ENCODE results near the gene RNASEL. TPM values are rescaled to one million over a fixed set of nuclear protein-coding genes. Genes with fewer than 3 reads are reported as not detected.
A peak's percentile ranks its signal among the peaks of the same experiment; 100 is the strongest.

RNASEL gene
- polyA plus RNA-seq, 1 donor (not counting 4 experiments of a cell fraction or from before 2014, with no cell fraction given): 4.7 TPM

GRCh38 chr1:182617734-182618351, 28.8 kb upstream of the RNASEL start:
- FAIRE-seq (no peak), DNase-seq (ENCODE audit: low read depth, low spot score) (no peak)
- Histone ChIP-seq H3K4me2 (ENCODE audit: control insufficient read depth, extremely low read depth, insufficient read depth, low read depth, low read length) (peak overlapping the region; percentile 11), H3K27me3 (ENCODE audit: control insufficient read depth, extremely low read depth, insufficient read depth, low read length) (peaks cover 29% of the 10 kb centered on the region), H4K20me1 (ENCODE audit: control insufficient read depth, extremely low read depth, insufficient read depth, low read length) (no peaks in the 10 kb centered on the region), H3K27ac (ENCODE audit: control insufficient read depth, insufficient read depth, low read length) (no peak overlapping the region), H3K4me3 (ENCODE audit: control insufficient read depth in 2 of 3, extremely low read depth in 1 of 3, insufficient read depth in 2 of 3, low read depth in 1 of 3, low read length in 3 of 3) (no peak overlapping the region), H3K79me2 (ENCODE audit: control insufficient read depth, insufficient read depth, low read length) (no peaks in the 10 kb centered on the region), H3K9me1 (ENCODE audit: control insufficient read depth, extremely low read depth, insufficient read depth, low read length) (no peaks in the 10 kb centered on the region), H2AFZ (ENCODE audit: control insufficient read depth, low read length) (no peak overlapping the region), H3K36me3 (ENCODE audit: control insufficient read depth in 2 of 2, extremely low read depth in 1 of 2, insufficient read depth in 2 of 2, low read length in 2 of 2) (no peaks in the 10 kb centered on the region), H3K9me3 (ENCODE audit: control insufficient read depth, low read depth, low read length) (no peaks in the 10 kb centered on the region), H3K4me1 (ENCODE audit: control insufficient read depth, extremely low read depth, insufficient read depth, low read length) (peaks cover 35% of the 10 kb centered on the region), H3K9ac (ENCODE audit: control insufficient read depth, extremely low read depth, insufficient read depth, low read length) (no peak overlapping the region)
- dilution Hi-C loops (cut with MboI; ENCODE audit: extremely low pct_ligation_motif_present, low sequenced_read_pairs): no loop called here
- TF ChIP-seq CTCF (optimal IDR thresholded peaks at IDR 0.05 in 1 of 3, IDR thresholded peaks at IDR 0.05 in 1 of 3, conservative IDR thresholded peaks at IDR 0.05 in 1 of 3; ENCODE audit: extremely low read depth in 1 of 3, insufficient read depth in 2 of 3, low read length in 3 of 3) (no peak), EZH2 (IDR thresholded peaks at IDR 0.05; ENCODE audit: low read length) (no peak)

DNA sequence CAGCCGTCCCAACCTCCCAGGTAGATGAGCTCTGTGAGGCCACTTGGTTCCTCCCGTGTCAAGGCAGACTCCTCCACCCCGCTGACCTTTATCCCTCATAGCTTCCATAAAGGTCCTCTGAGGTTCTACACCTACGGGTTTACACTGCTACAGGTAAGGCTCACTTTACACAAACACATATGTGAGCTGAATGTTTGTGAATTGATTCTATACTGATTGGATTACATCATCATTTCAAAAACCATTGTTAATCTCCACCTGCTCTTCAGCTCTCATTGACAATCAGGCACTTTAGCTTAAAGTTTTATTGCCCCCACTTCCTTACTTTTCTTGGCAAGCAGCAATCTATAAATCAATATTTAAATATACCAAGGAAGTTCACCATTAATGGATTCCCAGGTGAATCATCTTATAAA, 28.0 kb upstream of the RNASEL start:
- Histone ChIP-seq H2AFZ (ENCODE audit: control insufficient read depth, low read length) (no peak overlapping the region), H3K27me3 (ENCODE audit: control insufficient read depth, extremely low read depth, insufficient read depth, low read length) (peaks cover 29% of the 10 kb centered on the region), H3K36me3 (ENCODE audit: control insufficient read depth in 2 of 2, extremely low read depth in 1 of 2, insufficient read depth in 2 of 2, low read length in 2 of 2) (no peaks in the 10 kb centered on the region), H3K27ac (ENCODE audit: control insufficient read depth, insufficient read depth, low read length) (no peak overlapping the region), H3K9me3 (ENCODE audit: control insufficient read depth, low read depth, low read length) (no peaks in the 10 kb centered on the region), H3K9me1 (ENCODE audit: control insufficient read depth, extremely low read depth, insufficient read depth, low read length) (no peaks in the 10 kb centered on the region), H4K20me1 (ENCODE audit: control insufficient read depth, extremely low read depth, insufficient read depth, low read length) (no peaks in the 10 kb centered on the region), H3K4me3 (ENCODE audit: control insufficient read depth in 2 of 3, extremely low read depth in 1 of 3, insufficient read depth in 2 of 3, low read depth in 1 of 3, low read length in 3 of 3) (no peak overlapping the region), H3K4me1 (ENCODE audit: control insufficient read depth, extremely low read depth, insufficient read depth, low read length) (peaks cover 35% of the 10 kb centered on the region), H3K9ac (ENCODE audit: control insufficient read depth, extremely low read depth, insufficient read depth, low read length) (no peak overlapping the region), H3K4me2 (ENCODE audit: control insufficient read depth, extremely low read depth, insufficient read depth, low read depth, low read length) (no peak overlapping the region), H3K79me2 (ENCODE audit: control insufficient read depth, insufficient read depth, low read length) (no peaks in the 10 kb centered on the region)
- dilution Hi-C loops (cut with MboI; ENCODE audit: extremely low pct_ligation_motif_present, low sequenced_read_pairs): no loop called here
- TF ChIP-seq EZH2 (IDR thresholded peaks at IDR 0.05; ENCODE audit: low read length): no peak
- TF ChIP-seq CTCF (optimal IDR thresholded peaks at IDR 0.05 in 1 of 3, IDR thresholded peaks at IDR 0.05 in 1 of 3, conservative IDR thresholded peaks at IDR 0.05 in 1 of 3; ENCODE audit: extremely low read depth in 1 of 3, insufficient read depth in 2 of 3, low read length in 3 of 3): no peak
- FAIRE-seq: no peak
- DNase-seq (ENCODE audit: low read depth, low spot score): no peak
